CD4-positive, alpha-beta T cell treated with Interleukin-1 beta for 1 hour (primary cell): ENCODE measurements around the gene OSBPL6.

ENCODE experiments used
- DNase-seq, 2 donors: peaks; one replicate each; pipeline ENCODE4 v3.0.0-alpha.2; 2020 to 2022

Gene OSBPL6

GRCh38 chr2:178199334-178199733 lies 5.0 kb downstream of the OSBPL6 start:
- no peak for DNase-seq

GRCh38 chr2:178200331-178200730 lies 6.0 kb downstream of the OSBPL6 start:
- no peak for DNase-seq

- no peak for DNase-seq
These were observed 8.6 kb downstream of the OSBPL6 start for GRCh38 chr2:178202927-178203326.

DNA sequence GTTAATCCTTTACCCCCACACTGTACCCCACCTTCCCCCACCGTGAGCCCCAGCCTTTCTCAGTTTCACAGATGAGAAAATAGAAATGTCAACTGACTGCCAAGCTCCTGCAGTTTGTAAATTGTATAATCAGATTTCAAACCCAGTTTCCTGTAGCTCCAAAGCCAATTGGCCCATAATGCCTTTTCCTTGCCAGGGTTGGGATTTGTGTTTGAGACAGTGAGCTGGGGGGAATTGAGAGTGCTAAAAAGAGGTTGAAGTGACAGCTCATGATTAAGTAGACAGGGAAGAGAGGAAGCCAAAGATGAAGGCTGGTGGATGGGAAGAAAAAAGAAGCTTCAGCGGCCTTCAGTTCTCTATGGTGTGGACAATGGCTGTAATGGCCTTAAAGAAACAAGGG lies 10.7 kb downstream of the OSBPL6 start:
- no peak for DNase-seq

DNA sequence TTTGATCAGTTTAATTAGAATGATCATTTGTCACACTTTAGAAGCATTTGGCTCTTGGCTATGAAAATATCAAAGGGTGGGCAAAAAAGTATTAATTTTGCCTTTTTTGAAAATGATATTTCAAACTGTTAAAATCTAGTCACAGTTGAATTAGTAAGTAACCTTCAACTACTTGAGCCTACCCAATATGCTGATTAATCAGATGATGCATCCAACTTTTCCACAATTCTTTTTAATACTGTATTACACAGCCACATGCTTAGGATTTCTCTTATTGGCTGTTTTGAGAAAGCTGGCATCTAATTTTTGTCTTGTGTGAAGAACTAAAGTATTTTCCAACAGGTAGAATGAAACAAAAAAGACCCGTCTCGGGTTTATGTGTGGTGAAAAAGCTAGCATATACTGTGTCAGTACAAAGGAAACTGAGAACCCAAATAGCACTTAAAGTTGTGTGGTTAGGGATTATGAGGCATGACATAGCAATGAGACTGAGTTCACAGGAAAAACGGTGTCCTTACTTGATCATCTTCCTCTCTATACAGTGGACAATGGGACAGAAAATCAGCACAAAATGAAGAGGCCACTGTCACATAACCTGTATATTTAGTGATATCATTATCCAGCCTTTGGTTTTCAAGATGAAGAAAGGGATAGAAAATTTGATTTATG lies 11.7 kb downstream of the OSBPL6 start:
- no peak for DNase-seq

DNA sequence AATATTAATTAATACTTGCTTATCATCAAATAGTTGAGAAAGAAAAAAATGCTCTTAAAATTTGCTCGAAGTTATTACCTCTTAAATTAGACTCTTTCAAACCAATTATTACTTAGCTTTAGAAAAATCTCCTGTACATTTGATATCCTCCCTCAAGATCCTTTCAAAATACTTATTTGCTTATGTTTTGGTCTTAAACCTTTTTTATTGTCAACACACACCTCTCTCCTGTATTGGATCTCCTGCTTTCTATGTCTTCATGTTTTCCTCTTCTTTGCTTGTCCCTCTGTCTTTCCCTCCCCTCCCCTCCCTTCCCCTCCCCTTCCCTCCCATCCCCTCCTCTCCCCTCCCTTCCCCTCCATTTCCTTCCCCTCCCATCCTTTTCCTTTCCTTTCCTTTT lies 14.0 kb downstream of the OSBPL6 start:
- no peak for DNase-seq

- no peak for DNase-seq
These were observed 14.5 kb downstream of the OSBPL6 start for GRCh38 chr2:178208817-178209216.

DNA sequence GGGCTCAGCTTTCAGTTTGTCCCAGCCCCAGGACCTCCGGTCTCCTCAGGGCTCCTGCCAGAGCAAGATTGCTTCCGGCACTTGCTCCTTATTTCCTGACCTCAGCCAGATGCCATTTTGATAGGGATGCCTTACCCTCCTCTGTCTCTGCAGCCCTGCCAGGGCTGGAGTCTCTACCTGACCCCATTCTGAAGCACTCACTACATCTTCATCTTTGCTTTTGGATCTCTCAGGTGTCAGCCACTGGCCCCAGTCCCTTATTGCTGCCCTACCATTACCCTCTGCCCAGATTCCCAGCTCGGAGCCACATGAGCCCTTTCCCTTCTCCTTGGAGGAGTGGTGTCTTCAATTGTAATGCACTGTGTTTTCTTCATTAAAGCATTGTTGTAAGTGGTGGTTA lies 17.1 kb downstream of the OSBPL6 start:
- no peak for DNase-seq

DNA sequence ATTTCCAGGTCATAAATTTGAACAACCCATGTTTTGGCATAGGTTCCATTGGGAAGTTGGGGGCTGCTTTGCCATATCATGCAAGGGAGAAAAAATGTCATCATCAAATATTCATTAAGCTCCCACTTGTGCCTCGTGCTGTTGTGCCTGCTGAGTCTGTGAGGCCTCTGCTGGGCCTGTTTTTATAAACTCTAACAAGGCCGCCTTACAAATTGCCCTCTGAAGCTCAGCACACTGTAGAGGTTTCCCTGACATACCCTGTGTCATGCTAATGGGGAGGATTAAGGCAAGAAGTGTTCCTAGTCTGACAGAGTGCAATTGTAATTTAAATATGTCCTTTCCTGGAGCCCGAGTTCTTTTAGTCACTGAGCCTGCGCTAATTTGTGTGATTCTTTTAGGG lies 17.6 kb downstream of the OSBPL6 start:
- no peak for DNase-seq

DNA sequence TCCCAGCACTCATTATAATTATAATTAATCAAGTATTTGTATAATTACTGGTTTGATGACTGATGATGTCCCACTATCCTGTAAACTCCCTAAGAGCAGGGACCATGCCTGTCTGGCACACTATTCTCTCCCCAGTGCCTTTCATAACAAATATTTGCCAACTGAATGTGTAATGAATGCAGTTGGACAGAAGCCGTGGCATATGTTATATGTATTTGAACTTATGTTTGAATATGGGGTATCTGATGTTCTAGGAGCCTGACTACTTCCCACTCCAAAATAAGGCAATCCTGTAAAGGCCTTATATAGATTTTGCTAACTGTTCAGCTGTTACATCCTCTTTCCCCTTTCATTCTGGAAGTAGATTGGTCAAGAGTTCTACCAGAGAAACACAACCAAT lies 19.7 kb downstream of the OSBPL6 start:
- DNase-seq, result no peak

- DNase-seq, result no peak
These were observed 24.9 kb downstream of the OSBPL6 start for GRCh38 chr2:178219247-178219646.

- DNase-seq, result no peak
These were observed 26.5 kb downstream of the OSBPL6 start for GRCh38 chr2:178220814-178221213.

DNA sequence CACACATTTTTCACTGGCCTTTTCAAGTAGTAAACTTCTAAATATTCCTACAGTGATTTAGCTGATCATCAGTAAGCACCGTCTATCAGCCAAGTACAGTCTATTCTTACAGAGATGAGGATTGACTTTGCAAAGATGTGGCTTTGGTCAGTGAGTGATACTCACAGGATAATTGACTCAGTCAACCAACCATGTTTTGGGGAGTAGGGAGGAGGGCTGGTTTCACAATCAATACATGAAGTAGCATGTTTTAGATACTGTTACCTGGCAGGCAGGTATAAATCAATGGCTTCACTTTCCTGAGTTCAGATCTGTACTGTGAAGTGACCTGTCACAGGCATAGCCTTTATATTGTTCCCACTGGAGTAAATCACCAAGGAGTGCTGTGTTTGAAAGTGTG lies 27.2 kb downstream of the OSBPL6 start:
- DNase-seq, result no peak

DNA sequence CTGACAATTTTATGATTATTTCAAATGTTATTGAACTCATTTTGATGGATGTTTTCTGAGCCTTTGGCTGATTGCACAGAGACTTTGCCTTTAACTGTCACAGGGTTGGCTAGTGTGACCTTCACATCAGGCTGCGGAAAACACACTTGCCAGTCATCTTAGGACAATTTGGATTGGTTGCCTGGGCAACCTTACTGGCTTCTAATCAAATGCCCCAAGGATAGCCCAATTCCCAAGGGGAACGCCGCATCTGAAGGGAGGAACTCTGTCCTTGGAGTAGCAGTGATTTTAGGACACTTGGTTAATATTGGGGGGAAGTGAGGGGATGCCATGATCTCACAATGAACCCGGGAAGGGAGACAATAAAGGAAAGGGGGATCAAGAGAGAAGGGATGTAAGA lies 29.5 kb downstream of the OSBPL6 start:
- DNase-seq, result no peak

- no peak for DNase-seq
These were observed 30.9 kb downstream of the OSBPL6 start for GRCh38 chr2:178225006-178225805.

GRCh38 chr2:178227187-178227586 lies 32.9 kb downstream of the OSBPL6 start:
- no peak for DNase-seq

DNA sequence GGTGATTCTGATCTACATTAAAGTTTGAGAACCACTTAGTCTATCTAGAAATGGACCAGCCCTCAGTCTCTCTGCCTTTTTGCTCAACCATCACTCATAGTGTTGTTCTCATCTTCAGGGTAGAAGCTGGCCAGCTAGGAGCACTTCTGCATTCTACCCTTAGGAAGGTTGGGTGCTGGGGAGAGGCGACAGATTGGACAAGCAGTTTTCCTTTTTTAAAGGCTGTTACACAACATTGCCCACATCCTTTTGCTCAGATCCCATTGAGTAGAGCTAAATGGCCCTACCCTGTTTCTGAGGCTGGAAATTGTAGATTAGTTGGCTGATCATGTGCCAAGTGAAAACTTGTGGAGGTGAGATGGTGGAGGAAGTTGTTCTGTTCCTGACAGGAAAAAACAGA lies 35.6 kb downstream of the OSBPL6 start:
- no peak for DNase-seq

- DNase-seq, result no peak
These were observed 36.1 kb downstream of the OSBPL6 start for GRCh38 chr2:178230396-178230795.

- no peak for DNase-seq
These were observed 39.1 kb downstream of the OSBPL6 start for GRCh38 chr2:178233428-178233827.

DNA sequence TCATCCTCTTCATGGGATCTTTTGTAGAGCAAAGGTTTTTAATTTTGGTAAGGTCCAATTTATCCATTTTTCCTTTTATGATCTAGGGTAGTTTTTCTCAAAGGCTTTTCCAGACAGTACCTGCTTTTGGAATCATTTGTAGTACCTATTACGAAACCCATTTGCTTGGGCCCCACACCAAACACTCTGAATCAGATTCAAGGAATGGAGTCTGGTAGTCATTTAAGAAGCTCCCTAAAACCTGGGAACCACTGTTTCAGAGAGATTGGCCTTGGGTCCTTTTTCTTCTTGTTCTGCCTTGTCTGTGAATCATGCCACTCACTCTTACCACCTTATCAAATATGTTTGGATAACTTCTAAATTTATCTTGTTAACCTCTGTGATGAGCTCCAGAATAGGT lies 40.3 kb downstream of the OSBPL6 start:
- no peak for DNase-seq

DNA sequence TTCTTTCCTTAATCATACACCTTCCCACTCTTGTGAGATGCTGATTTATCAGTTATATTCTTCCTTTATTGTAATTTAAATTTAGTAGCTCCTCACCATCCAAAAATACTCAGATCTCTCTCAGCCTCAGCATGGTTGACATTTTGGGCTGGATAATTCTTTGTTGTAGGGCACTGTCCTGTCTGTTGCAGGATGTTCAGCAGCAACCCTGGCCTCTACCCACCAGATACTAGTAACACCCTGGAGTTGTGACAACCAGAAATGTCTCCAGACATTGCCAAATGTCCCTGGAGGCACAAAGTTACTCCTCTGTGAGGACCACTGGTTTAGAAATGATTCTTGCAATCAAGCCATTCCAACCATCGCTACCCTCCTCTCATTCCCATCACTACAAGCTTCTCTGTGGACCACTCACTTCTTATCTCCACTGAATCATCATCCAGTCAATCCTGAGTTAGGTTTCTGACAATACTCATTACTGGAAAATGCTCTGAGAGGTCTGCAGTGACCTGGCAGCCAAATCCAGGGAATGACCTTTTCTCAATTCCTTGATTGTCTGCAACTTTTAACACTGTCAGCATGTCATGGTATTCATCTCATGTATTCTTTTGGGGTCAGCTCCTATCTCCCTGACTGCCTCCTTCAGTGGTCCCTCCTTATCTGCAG lies 43.3 kb downstream of the OSBPL6 start:
- DNase-seq, result no peak

DNA sequence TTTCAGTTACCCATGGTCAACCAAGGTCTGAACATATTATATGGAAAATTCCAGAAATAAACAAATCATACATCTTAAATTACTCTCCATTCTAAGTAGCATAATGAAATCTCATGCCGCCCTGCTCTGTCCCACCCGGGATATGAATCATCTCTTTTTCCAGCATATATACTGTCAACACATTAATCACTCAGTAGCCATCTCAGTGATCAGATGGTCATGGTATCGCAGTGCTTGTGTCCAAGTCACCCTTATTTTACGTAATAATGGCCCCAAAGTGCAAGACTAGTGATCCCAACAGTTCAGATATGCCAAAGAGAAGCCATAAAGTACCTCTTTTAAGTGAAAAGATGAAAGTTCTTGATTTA lies 43.8 kb downstream of the OSBPL6 start:
- DNase-seq, result no peak

GRCh38 chr2:178238750-178239149 lies 44.4 kb downstream of the OSBPL6 start:
- no peak for DNase-seq

GRCh38 chr2:178241844-178242551 lies 47.7 kb downstream of the OSBPL6 start:
- DNase-seq, result no peak
